Hematopoietic multipotent progenitor cell treated with erythropoietin and hydrocortisone succinate and interleukin-3 and kit ligand, for 4 days (in vitro differentiated cells): ENCODE data around the gene PDLIM5.
"Not testable (repeated sequence)": the region's sequence is repeated elsewhere in the genome, so short reads cannot be mapped to it uniquely, and the experiment has no call there.

ENCODE experiments used
- DNase-seq: peaks from one replicate; pipeline ENCODE4 v3.0.0-alpha.2; 2015

PDLIM5 gene

GRCh38 chr4:94498502-94498901 lies 46.8 kb downstream of the PDLIM5 start:
- no peak for DNase-seq

- no peak for DNase-seq
Measured at GRCh38 chr4:94500685-94501084, 48.9 kb downstream of the PDLIM5 start.

GRCh38 chr4:94504545-94504944 lies 52.8 kb downstream of the PDLIM5 start:
- no peak for DNase-seq

- no peak for DNase-seq
Measured at GRCh38 chr4:94506822-94507221, 55.1 kb downstream of the PDLIM5 start.

GRCh38 chr4:94507281-94507680 lies 55.5 kb downstream of the PDLIM5 start:
- no peak for DNase-seq

GRCh38 chr4:94507708-94508107 lies 56.0 kb downstream of the PDLIM5 start:
- no peak for DNase-seq

GRCh38 chr4:94508296-94508695 lies 56.6 kb downstream of the PDLIM5 start:
- DNase-seq, result no peak

GRCh38 chr4:94508806-94509205 lies 57.1 kb downstream of the PDLIM5 start:
- DNase-seq, result no peak

- no peak for DNase-seq
Measured at GRCh38 chr4:94511591-94511990, 59.8 kb downstream of the PDLIM5 start.

- DNase-seq, result not testable (repeated sequence)
Measured at GRCh38 chr4:94513532-94513931, 61.8 kb downstream of the PDLIM5 start.

GRCh38 chr4:94515365-94515764 lies 63.6 kb downstream of the PDLIM5 start:
- DNase-seq, result no peak

GRCh38 chr4:94516067-94516466 lies 64.3 kb downstream of the PDLIM5 start:
- no peak for DNase-seq

- DNase-seq, result no peak
Measured at GRCh38 chr4:94516999-94517398, 65.3 kb downstream of the PDLIM5 start.

- no peak for DNase-seq
Measured at GRCh38 chr4:94517492-94517891, 65.8 kb downstream of the PDLIM5 start.

- DNase-seq, result peak; percentile 34
Measured at GRCh38 chr4:94519019-94519418, 67.3 kb downstream of the PDLIM5 start.

GRCh38 chr4:94519925-94520789 lies 68.4 kb downstream of the PDLIM5 start:
- peak; percentile 54 for DNase-seq

GRCh38 chr4:94523033-94523580 lies 71.4 kb downstream of the PDLIM5 start:
- no peak for DNase-seq

- no peak for DNase-seq
Measured at GRCh38 chr4:94523617-94524016, 71.9 kb downstream of the PDLIM5 start.

- no peak for DNase-seq
Measured at GRCh38 chr4:94525993-94526728, 74.4 kb downstream of the PDLIM5 start.

GRCh38 chr4:94527556-94528233 lies 76.0 kb downstream of the PDLIM5 start:
- no peak for DNase-seq

GRCh38 chr4:94528792-94529451 lies 77.2 kb downstream of the PDLIM5 start:
- DNase-seq, result no peak

GRCh38 chr4:94530073-94530472 lies 78.3 kb downstream of the PDLIM5 start:
- DNase-seq, result no peak
